ENCODE data around the gene PTGES. TPM values are rescaled to one million over a fixed set of nuclear protein-coding genes. Genes with fewer than 3 reads are reported as not detected.

Gene PTGES
- total and polyA plus RNA-seq, 3 donors from 2014 or later, result 9.5 to 41.8 (median 36.9) TPM

DNA sequence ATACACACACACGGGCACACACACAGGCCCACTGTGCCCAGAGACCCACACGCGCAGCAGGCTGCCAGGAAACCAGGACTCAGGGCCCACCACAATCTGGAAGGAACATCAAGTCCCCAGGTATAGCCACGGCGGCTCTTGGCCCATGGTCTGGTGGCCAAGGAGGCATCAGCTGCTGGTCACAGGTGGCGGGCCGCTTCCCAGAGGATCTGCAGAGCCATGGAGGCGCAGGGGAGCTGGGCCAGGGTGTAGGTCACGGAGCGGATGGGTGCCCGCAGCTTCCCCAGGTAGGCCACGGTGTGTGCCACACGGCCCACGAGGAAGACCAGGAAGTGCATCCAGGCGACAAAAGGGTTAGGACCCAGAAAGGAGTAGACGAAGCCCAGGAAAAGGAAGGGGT is 13.4 kb downstream of the PTGES start:
- WGBS, 2 donors, result 96% methylated on average over 12 to 16 of the region's 16 CpGs
- intact Hi-C loops (cut with DNase I; ENCODE audit: low total_unique reads), result no loop called here
- Histone ChIP-seq H3K4me1 (no peaks in the 10 kb centered on the region), H3K4me3 (no peak overlapping the region), H3K9me3 (no peaks in the 10 kb centered on the region), H3K27me3 (no peaks in the 10 kb centered on the region), H3K27ac (no peak overlapping the region), H3K36me3 (ENCODE audit: low read depth, missing control alignments) (no peaks in the 10 kb centered on the region)
- no peak for TF ChIP-seq POLR2A (IDR thresholded peaks at IDR 0.05)
- TF ChIP-seq, protein P1, sequence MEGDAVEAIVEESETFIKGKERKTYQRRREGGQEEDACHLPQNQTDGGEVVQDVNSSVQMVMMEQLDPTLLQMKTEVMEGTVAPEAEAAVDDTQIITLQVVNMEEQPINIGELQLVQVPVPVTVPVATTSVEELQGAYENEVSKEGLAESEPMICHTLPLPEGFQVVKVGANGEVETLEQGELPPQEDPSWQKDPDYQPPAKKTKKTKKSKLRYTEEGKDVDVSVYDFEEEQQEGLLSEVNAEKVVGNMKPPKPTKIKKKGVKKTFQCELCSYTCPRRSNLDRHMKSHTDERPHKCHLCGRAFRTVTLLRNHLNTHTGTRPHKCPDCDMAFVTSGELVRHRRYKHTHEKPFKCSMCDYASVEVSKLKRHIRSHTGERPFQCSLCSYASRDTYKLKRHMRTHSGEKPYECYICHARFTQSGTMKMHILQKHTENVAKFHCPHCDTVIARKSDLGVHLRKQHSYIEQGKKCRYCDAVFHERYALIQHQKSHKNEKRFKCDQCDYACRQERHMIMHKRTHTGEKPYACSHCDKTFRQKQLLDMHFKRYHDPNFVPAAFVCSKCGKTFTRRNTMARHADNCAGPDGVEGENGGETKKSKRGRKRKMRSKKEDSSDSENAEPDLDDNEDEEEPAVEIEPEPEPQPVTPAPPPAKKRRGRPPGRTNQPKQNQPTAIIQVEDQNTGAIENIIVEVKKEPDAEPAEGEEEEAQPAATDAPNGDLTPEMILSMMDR (IDR thresholded peaks at IDR 0.05), result no peak
- DNase-seq, result no peak

GRCh38 chr9:129737479-129738274 is 15.2 kb downstream of the PTGES start:
- no peaks in the 10 kb centered on the region for H3K36me3 ChIP-seq (ENCODE audit: low read depth, missing control alignments)
- H3K4me1 ChIP-seq, result no peaks in the 10 kb centered on the region
- 3 to 13% methylated on average over 5 to 43 of the region's 48 CpGs for WGBS, 2 donors
- H3K27ac ChIP-seq, result peak overlapping the region in 1 of 2 donors; percentile 46
- TF ChIP-seq POLR2A (IDR thresholded peaks at IDR 0.05), result no peak
- TF ChIP-seq, protein P1 (IDR thresholded peaks at IDR 0.05), result peak; percentile 97 to 100 (median 99)
- intact Hi-C loops (cut with DNase I; ENCODE audit: low total_unique reads), result no loop called here
- peak; percentile 92 for DNase-seq
- H3K4me3 ChIP-seq, result peak overlapping the region; percentile 47 to 70
- no peaks in the 10 kb centered on the region for H3K9me3 ChIP-seq
- H3K27me3 ChIP-seq, result no peaks in the 10 kb centered on the region

DNA sequence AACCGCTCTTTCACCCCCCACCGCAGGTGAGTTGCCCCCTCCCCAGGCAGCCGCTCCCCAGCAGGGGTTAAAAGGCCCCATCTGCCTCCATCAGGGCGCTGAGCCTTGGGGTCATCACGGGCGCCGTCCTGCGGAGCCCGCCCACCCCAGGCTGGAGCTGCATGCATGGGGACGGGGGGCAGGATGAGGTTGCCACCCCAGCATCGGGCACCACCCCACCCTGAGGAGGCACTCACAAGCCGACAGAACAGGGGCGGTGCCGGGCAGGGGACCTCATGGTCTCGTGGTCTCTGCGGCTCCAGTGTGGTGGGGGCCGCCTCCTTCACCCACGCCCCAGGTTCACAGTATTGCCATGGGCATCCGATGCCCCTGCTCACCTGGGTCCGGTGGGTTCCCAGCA is 16.5 kb downstream of the PTGES start:
- TF ChIP-seq, protein P1 (IDR thresholded peaks at IDR 0.05), result no peak
- TF ChIP-seq POLR2A (IDR thresholded peaks at IDR 0.05), result no peak
- intact Hi-C loops (cut with DNase I; ENCODE audit: low total_unique reads), result no loop called here
- no peak overlapping the region for H3K27ac ChIP-seq

DNA sequence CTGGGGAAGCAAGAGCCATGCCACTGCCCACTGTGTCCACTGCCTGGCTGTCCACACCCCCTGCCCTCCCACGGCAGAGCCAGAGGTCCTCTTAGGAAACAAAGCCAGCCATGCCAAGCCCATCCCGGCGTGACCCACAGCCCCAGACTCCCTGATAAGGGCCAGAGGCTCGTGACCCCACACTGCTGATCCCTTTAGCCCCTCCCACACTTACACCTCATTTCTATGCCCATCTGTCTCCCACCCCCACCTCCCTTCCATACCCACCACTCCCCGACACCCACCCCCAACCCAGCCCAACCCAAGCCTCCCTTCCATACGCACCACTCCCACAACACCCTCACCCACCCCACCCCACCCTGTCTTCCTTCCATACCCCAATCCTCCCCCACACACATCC is 17.3 kb downstream of the PTGES start:
- no peaks in the 10 kb centered on the region for H3K4me1 ChIP-seq
- intact Hi-C loops (cut with DNase I; ENCODE audit: low total_unique reads), result no loop called here
- H3K27ac ChIP-seq, result no peak overlapping the region
- no peak for DNase-seq
- TF ChIP-seq POLR2A (IDR thresholded peaks at IDR 0.05), result no peak
- TF ChIP-seq, protein P1 (IDR thresholded peaks at IDR 0.05), result no peak
- H3K27me3 ChIP-seq, result no peaks in the 10 kb centered on the region
- H3K9me3 ChIP-seq, result no peaks in the 10 kb centered on the region
- WGBS, 2 donors, result 33 to 65% methylated on average over 6 of the region's 6 CpGs
- H3K36me3 ChIP-seq (ENCODE audit: low read depth, missing control alignments), result no peaks in the 10 kb centered on the region
- H3K4me3 ChIP-seq, result no peak overlapping the region

More for the DNA sequence above, 16.5 kb downstream of the PTGES start:
- H3K4me3 ChIP-seq, result no peak overlapping the region
- 62 to 68% methylated on average over 11 to 20 of the region's 20 CpGs for WGBS, 2 donors
- H3K27me3 ChIP-seq, result no peaks in the 10 kb centered on the region
- H3K9me3 ChIP-seq, result no peaks in the 10 kb centered on the region
- no peak for DNase-seq
- H3K36me3 ChIP-seq (ENCODE audit: low read depth, missing control alignments), result no peaks in the 10 kb centered on the region
- H3K4me1 ChIP-seq, result no peaks in the 10 kb centered on the region

- no peaks in the 10 kb centered on the region for H3K9me3 ChIP-seq
- H3K36me3 ChIP-seq (ENCODE audit: low read depth, missing control alignments), result no peaks in the 10 kb centered on the region
- no peak overlapping the region for H3K4me3 ChIP-seq
- H3K27me3 ChIP-seq, result no peaks in the 10 kb centered on the region
- TF ChIP-seq, protein P1 (IDR thresholded peaks at IDR 0.05), result no peak
- no peak for TF ChIP-seq POLR2A (IDR thresholded peaks at IDR 0.05)
- WGBS, 2 donors, result 81 to 83% methylated on average over 2 of the region's 2 CpGs
- no peak overlapping the region for H3K27ac ChIP-seq
- intact Hi-C loops (cut with DNase I; ENCODE audit: low total_unique reads), result loop anchor here (5.0 kb wide), 1 partner anchor 49 kb away; no protein-coding TSS in a partner anchor
- DNase-seq, result no peak
- H3K4me1 ChIP-seq, result no peaks in the 10 kb centered on the region
Observed at GRCh38 chr9:129733632-129733953, 19.2 kb downstream of the PTGES start.

Measured in testis (tissue), 3 donors.